B cell (primary cell): ENCODE results near the gene TULP3. TPM values are rescaled to one million over a fixed set of nuclear protein-coding genes. Genes with fewer than 3 reads are reported as not detected.

Experiments used
- ATAC-seq: fragments of 200-7000 bp; cut with Tn5 transposase; one replicate; pipeline ENCODE4 v1.10.0; 2021; ENCODE audit warnings: low read depth, mild to moderate bottlenecking, moderate number of reproducible peaks, moderate library complexity
- CTCF ChIA-PET: fragments of 350-600 bp; sonication (Branson Sonifier 250); formaldehyde crosslinking; loops from one replicate; lab custom pipeline; 2021; ENCODE audit warnings: antibody characterized with exemption, inconsistent platforms; lab: Charles Lee
- POLR2A ChIA-PET: fragments of 350-600 bp; sonication (Branson Sonifier 250); formaldehyde crosslinking; loops from one replicate; lab custom pipeline; 2021; ENCODE audit warnings: antibody characterized with exemption; lab: Charles Lee
- DNase-seq: peaks from one replicate; pipeline ENCODE4 v3.0.0; 2013
- H2AFZ ChIP-seq: 2 replicates; pipeline ENCODE4 v1.6.1; 2012; ENCODE audit warnings: mild to moderate bottlenecking, low read depth, low read length; ENCODE audit not compliant: insufficient read depth, poor library complexity, severe bottlenecking
- H3K27ac ChIP-seq, 2 donors: 1 replicate in 1 of 2; 2 replicates in 1 of 2; pipeline ENCODE4 v1.5.1; 2012 to 2013; ENCODE audit warnings: low read length in 2 of 2, mild to moderate bottlenecking in 2 of 2, moderate library complexity in 1 of 2
- H3K27me3 ChIP-seq, 4 experiments: fragments of 200-600 bp in 1 of 4; sonication (generic) in 1 of 4; replicated peaks in 1 of 4; 1 replicate in 2 of 4; 2 replicates in 2 of 4; pipeline versions ENCODE4 v1.6.1 to v1.7.0; 2013 to 2016; ENCODE audit warnings: low read length in 3 of 4, mild to moderate bottlenecking in 2 of 4, mixed read lengths in 1 of 4, moderate library complexity in 1 of 4; ENCODE audit not compliant: insufficient read depth in 4 of 4, control insufficient read depth in 3 of 4; ENCODE audit errors: control extremely low read depth in 1 of 4
- H3K36me3 ChIP-seq, 2 experiments: replicated peaks in 1 of 2; 1 replicate in 1 of 2; 2 replicates in 1 of 2; pipeline versions ENCODE4 v1.6.1 to v1.7.1; 2013; ENCODE audit warnings: low read length in 1 of 2; ENCODE audit not compliant: insufficient read depth in 2 of 2, control insufficient read depth in 1 of 2; ENCODE audit errors: control extremely low read depth in 1 of 2, extremely low read depth in 1 of 2
- H3K4me1 ChIP-seq, 2 donors: fragments of 200-600 bp in 1 of 2; sonication (generic) in 1 of 2; 1 replicate in 1 of 2; 2 replicates in 1 of 2; pipeline versions ENCODE4 v1.5.1 to v1.6.1; 2013 to 2017; ENCODE audit warnings: low read length in 2 of 2; ENCODE audit not compliant: control insufficient read depth in 2 of 2, insufficient read depth in 2 of 2
- H3K4me2 ChIP-seq: replicated peaks from 2 replicates; pipeline ENCODE3; 2012; ENCODE audit warnings: mild to moderate bottlenecking, low read depth, low read length; ENCODE audit not compliant: poor library complexity, severe bottlenecking
- H3K4me3 ChIP-seq, 5 experiments: fragments of 200-600 bp in 1 of 5; sonication (generic) in 1 of 5; 1 replicate in 3 of 5; 2 replicates in 2 of 5; pipeline versions ENCODE4 v1.5.1 to v1.7.0; 2011 to 2016; ENCODE audit warnings: low read length in 4 of 5, mild to moderate bottlenecking in 4 of 5, low read depth in 2 of 5, control low read depth in 1 of 5, moderate library complexity in 1 of 5; ENCODE audit not compliant: insufficient read depth in 1 of 5; ENCODE audit errors: control extremely low read depth in 1 of 5, extremely low read depth in 1 of 5
- H3K79me2 ChIP-seq: fragments of 200-600 bp; sonication (generic); one replicate; pipeline ENCODE4 v1.6.0; 2016; ENCODE audit warnings: low read length; ENCODE audit not compliant: control insufficient read depth, insufficient read depth
- H3K9ac ChIP-seq: fragments of 200-600 bp; sonication (generic); 2 replicates; pipeline ENCODE4 v1.6.1; 2017; ENCODE audit warnings: mild to moderate bottlenecking, low read length, moderate library complexity
- H3K9me3 ChIP-seq, 3 donors: one replicate each; pipeline versions ENCODE4 v1.6.1 to v1.7.1; 2013; ENCODE audit warnings: low read length in 2 of 3; ENCODE audit not compliant: control insufficient read depth in 2 of 3, insufficient read depth in 1 of 3; ENCODE audit errors: control extremely low read depth in 1 of 3
- H4K20me1 ChIP-seq: 2 replicates; pipeline ENCODE4 v1.6.0; 2012; ENCODE audit warnings: mild to moderate bottlenecking, low read length; ENCODE audit not compliant: insufficient read depth, control insufficient read depth, poor library complexity, severe bottlenecking
- H3K27ac Mint-ChIP-seq: one replicate; pipeline ENCODE4 v1.8.0; 2021; ENCODE audit warnings: mixed read lengths
- H3K27me3 Mint-ChIP-seq: one replicate; pipeline ENCODE4 v1.8.0; 2021; ENCODE audit warnings: mixed read lengths
- H3K4me1 Mint-ChIP-seq: one replicate; pipeline ENCODE4 v1.8.0; 2021; ENCODE audit warnings: mixed read lengths
- H3K4me3 Mint-ChIP-seq: one replicate; pipeline ENCODE4 v1.8.0; 2021; ENCODE audit warnings: mixed read lengths
- H3K9me3 Mint-ChIP-seq: one replicate; pipeline ENCODE4 v1.8.0; 2022; ENCODE audit warnings: mixed read lengths; ENCODE audit not compliant: insufficient read depth
- EZH2 ChIP-seq: IDR thresholded peaks from 2 replicates; pipeline ENCODE4 v1.6.1; 2012; ENCODE audit warnings: borderline replicate concordance, low read depth, mild to moderate bottlenecking, moderate library complexity, low read length; ENCODE audit not compliant: insufficient read depth, poor library complexity, severe bottlenecking
- WGBS: methylation state at CpG from one replicate; pipeline ENCODE4 v1.1.5; 2013; ENCODE audit warnings: missing lambda C conversion rate; ENCODE audit not compliant: insufficient coverage; 5-methylcytosine and 5-hydroxymethylcytosine counted together
- intact Hi-C: fragments of 100-400 bp; cut with micrococcal nuclease; formaldehyde crosslinking; loops from one replicate; pipeline ENCODE4 v1.10.0; 2022
- polyA plus RNA-seq: library from polyadenylated mRNA; depleted of rRNA; stranded (reverse); fragments of >200 nt; gene quantifications from 2 replicates; pipeline ENCODE4 v1.2.3, GENCODE V29; 2012
- total RNA-seq, 2 donors: library from RNA; stranded (reverse); fragments of 120-200 nt in 1 of 2; gene quantifications; 1 replicate in 1 of 2; 2 replicates in 1 of 2; pipeline versions ENCODE4 v1.2.3 to v1.2.4, GENCODE V29; 2013 to 2022
- TF ChIP-seq, protein P1 (sequence below): fragments of 200-600 bp; IDR thresholded peaks from one replicate; pipeline ENCODE4 v1.8.0; 2022; ENCODE audit warnings: antibody characterized with exemption, mild to moderate bottlenecking

Gene TULP3
- total and polyA plus RNA-seq, 2 donors (not counting 1 experiment from before 2014, with no cell fraction given) = 8.3 to 9.2 TPM

DNA sequence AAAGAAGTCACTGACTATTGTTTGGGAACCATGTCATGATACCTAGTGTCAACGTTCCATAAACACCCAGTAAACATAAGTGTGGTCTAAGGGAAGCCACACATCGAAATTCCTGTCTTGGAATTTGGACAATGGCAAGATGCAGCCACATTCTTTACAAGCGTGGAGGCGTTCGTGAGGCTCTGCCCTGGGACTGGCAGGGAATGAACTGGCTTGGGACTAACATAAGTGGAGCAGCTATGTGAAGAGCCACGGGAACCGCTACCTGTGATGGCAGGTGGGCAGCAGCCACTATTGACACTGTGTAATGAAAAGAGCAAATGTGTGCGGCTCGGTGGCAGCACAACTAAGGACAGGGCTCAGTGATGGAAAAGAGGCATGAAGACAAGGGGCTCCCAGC, 45.9 kb upstream of the TULP3 start:
- ChIA-PET CTCF (interaction anchor here (1.3 to 2.1 kb wide), 5 partner anchors 10 to 431 kb away, joined by 3 to 8 read pairs (median 5); no protein-coding TSS in a partner anchor), POLR2A (no interaction called here)
- H3K4me2 ChIP-seq = no peak overlapping the region
- intact Hi-C loops = no loop called here
- H3K9me3 ChIP-seq = no peaks in the 10 kb centered on the region
- H3K27me3 ChIP-seq = no peaks in the 10 kb centered on the region
- H3K9me3 Mint-ChIP-seq = no peaks in the 10 kb centered on the region
- H3K9ac ChIP-seq = no peak overlapping the region
- peaks cover 0 to 23% of the 10 kb centered on the region in 2 experiments for H3K36me3 ChIP-seq
- peak overlapping the region; percentile 22 for H3K27ac Mint-ChIP-seq
- H3K4me1 Mint-ChIP-seq = no peaks in the 10 kb centered on the region
- no peak overlapping the region for H3K4me3 Mint-ChIP-seq
- DNase-seq (no peak), ATAC-seq (no peak)
- no peaks in the 10 kb centered on the region for H3K4me1 ChIP-seq
- no peaks in the 10 kb centered on the region for H3K27me3 Mint-ChIP-seq
- H3K27ac ChIP-seq = no peak overlapping the region
- TF ChIP-seq EZH2 = no peak
- TF ChIP-seq, protein P1, sequence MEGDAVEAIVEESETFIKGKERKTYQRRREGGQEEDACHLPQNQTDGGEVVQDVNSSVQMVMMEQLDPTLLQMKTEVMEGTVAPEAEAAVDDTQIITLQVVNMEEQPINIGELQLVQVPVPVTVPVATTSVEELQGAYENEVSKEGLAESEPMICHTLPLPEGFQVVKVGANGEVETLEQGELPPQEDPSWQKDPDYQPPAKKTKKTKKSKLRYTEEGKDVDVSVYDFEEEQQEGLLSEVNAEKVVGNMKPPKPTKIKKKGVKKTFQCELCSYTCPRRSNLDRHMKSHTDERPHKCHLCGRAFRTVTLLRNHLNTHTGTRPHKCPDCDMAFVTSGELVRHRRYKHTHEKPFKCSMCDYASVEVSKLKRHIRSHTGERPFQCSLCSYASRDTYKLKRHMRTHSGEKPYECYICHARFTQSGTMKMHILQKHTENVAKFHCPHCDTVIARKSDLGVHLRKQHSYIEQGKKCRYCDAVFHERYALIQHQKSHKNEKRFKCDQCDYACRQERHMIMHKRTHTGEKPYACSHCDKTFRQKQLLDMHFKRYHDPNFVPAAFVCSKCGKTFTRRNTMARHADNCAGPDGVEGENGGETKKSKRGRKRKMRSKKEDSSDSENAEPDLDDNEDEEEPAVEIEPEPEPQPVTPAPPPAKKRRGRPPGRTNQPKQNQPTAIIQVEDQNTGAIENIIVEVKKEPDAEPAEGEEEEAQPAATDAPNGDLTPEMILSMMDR = no peak
- H4K20me1 ChIP-seq = no peaks in the 10 kb centered on the region
- H2AFZ ChIP-seq = no peak overlapping the region
- no peak overlapping the region for H3K4me3 ChIP-seq
- 94% methylated on average over 7 of the region's 9 CpGs for WGBS
- H3K79me2 ChIP-seq = no peaks in the 10 kb centered on the region

DNA sequence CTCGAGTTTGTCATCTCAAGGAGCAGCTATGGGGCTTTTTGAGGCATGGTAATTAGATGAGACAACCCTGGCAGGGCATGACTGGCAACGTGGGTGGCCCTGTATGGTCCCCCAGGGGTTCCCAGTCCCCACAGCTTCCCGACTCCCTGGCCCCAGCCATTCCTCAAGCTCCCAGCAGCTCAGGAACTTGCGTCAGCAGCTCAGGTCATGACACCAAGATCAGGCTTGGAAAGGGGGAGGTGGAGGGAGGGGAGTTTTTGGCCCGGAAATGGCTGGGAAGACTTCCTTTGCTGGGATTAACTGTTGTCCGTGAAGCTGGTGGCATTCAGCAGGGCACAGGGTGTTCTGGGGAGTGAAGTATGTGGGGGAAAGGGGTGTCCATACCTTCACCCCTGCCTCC, 45.4 kb upstream of the TULP3 start:
- H3K27me3 ChIP-seq = no peaks in the 10 kb centered on the region
- 90% methylated on average over 2 of the region's 6 CpGs for WGBS
- no peak overlapping the region for H3K9ac ChIP-seq
- intact Hi-C loops = no loop called here
- H3K9me3 ChIP-seq = no peaks in the 10 kb centered on the region
- TF ChIP-seq, protein P1 = no peak
- TF ChIP-seq EZH2 = no peak
- H3K27me3 Mint-ChIP-seq = no peaks in the 10 kb centered on the region
- H3K4me1 Mint-ChIP-seq = no peaks in the 10 kb centered on the region
- no peak overlapping the region for H3K4me3 ChIP-seq
- no peak for DNase-seq
- H3K4me2 ChIP-seq = no peak overlapping the region
- H3K79me2 ChIP-seq = no peaks in the 10 kb centered on the region
- ChIA-PET POLR2A (no interaction called here), CTCF (interaction anchor here (1.0 to 2.1 kb wide), 8 partner anchors 9 to 430 kb away, joined by 3 to 8 read pairs (median 4); no protein-coding TSS in a partner anchor)
- H3K9me3 Mint-ChIP-seq = no peaks in the 10 kb centered on the region
- H3K36me3 ChIP-seq = peaks cover 0 to 23% of the 10 kb centered on the region in 2 experiments
- H2AFZ ChIP-seq = no peak overlapping the region
- no peak overlapping the region for H3K4me3 Mint-ChIP-seq
- H4K20me1 ChIP-seq = no peaks in the 10 kb centered on the region
- no peak overlapping the region for H3K27ac ChIP-seq
- H3K27ac Mint-ChIP-seq = no peak overlapping the region
- ATAC-seq = no peak
- no peaks in the 10 kb centered on the region for H3K4me1 ChIP-seq
